H9 (cell line): ENCODE measurements around the gene TMEM131. TPM values are rescaled to one million over a fixed set of nuclear protein-coding genes. Genes with fewer than 3 reads are reported as not detected.

Source experiments
- DNase-seq: peaks from one replicate; pipeline ENCODE4 v3.0.0-alpha.2; 2017
- H2AFZ ChIP-seq: one replicate; pipeline ENCODE4 v1.6.1; 2013; ENCODE audit warnings: mild to moderate bottlenecking, low read length, control low read depth, moderate library complexity
- H2AK5ac ChIP-seq: 2 replicates; pipeline ENCODE4 v1.6.1; 2013; ENCODE audit warnings: low read length, control low read depth, mixed read lengths; ENCODE audit not compliant: insufficient read length
- H2BK120ac ChIP-seq: one replicate; pipeline ENCODE4 v1.6.1; 2013; ENCODE audit warnings: low read depth, mild to moderate bottlenecking, low read length, control low read depth, inconsistent platforms; ENCODE audit not compliant: poor library complexity, severe bottlenecking
- H2BK12ac ChIP-seq: 2 replicates; pipeline ENCODE4 v1.6.1; 2013; ENCODE audit warnings: low read length, control low read depth, mixed read lengths, low read depth; ENCODE audit not compliant: insufficient read length
- H2BK15ac ChIP-seq: 2 replicates; pipeline ENCODE4 v1.6.1; 2013; ENCODE audit warnings: low read depth, low read length, control low read depth
- H2BK20ac ChIP-seq: one replicate; pipeline ENCODE4 v1.6.1; 2013; ENCODE audit warnings: low read depth, mild to moderate bottlenecking, low read length, control low read depth, inconsistent platforms; ENCODE audit not compliant: poor library complexity, severe bottlenecking
- H2BK5ac ChIP-seq: 2 replicates; pipeline ENCODE4 v1.6.1; 2013; ENCODE audit warnings: low read length, control low read depth, mixed read lengths; ENCODE audit not compliant: insufficient read length
- H3K14ac ChIP-seq: 2 replicates; pipeline ENCODE4 v1.6.1; 2013; ENCODE audit warnings: low read length, control low read depth; ENCODE audit not compliant: insufficient read depth
- H3K18ac ChIP-seq: 2 replicates; pipeline ENCODE4 v1.6.1; 2013; ENCODE audit warnings: low read depth, mild to moderate bottlenecking, mixed read lengths, low read length, control low read depth; ENCODE audit not compliant: insufficient read length
- H3K23ac ChIP-seq: 2 replicates; pipeline ENCODE4 v1.6.1; 2013; ENCODE audit warnings: low read length, control low read depth, mixed read lengths, low read depth; ENCODE audit not compliant: insufficient read length
- H3K23me2 ChIP-seq: 2 replicates; pipeline ENCODE4 v1.6.1; 2013; ENCODE audit warnings: low read depth, mild to moderate bottlenecking, mixed read lengths, low read length, control low read depth; ENCODE audit not compliant: insufficient read length, poor library complexity, severe bottlenecking
- H3K27ac ChIP-seq: 2 replicates; pipeline ENCODE4 v1.5.1; 2013; ENCODE audit warnings: low read length, control low read depth, mixed read lengths, low read depth; ENCODE audit not compliant: insufficient read length
- H3K27me3 ChIP-seq: 2 replicates; pipeline ENCODE4 v1.6.1; 2013; ENCODE audit warnings: low read length, control low read depth, inconsistent platforms; ENCODE audit not compliant: insufficient read depth
- H3K4ac ChIP-seq: 2 replicates; pipeline ENCODE4 v1.6.1; 2013; ENCODE audit warnings: low read depth, mild to moderate bottlenecking, control low read depth, inconsistent platforms, low read length, moderate library complexity
- H3K4me1 ChIP-seq: 2 replicates; pipeline ENCODE4 v1.6.1; 2013; ENCODE audit warnings: low read length, control low read depth, inconsistent platforms; ENCODE audit not compliant: insufficient read depth
- H3K4me2 ChIP-seq: 2 replicates; pipeline ENCODE4 v1.6.1; 2013; ENCODE audit warnings: low read length, control low read depth, mixed read lengths; ENCODE audit not compliant: insufficient read length, insufficient read depth
- H3K56ac ChIP-seq: 2 replicates; pipeline ENCODE4 v1.6.1; 2013; ENCODE audit warnings: low read depth, mild to moderate bottlenecking, mixed read lengths, low read length, control low read depth; ENCODE audit not compliant: insufficient read length
- H3K79me1 ChIP-seq: 2 replicates; pipeline ENCODE4 v1.6.1; 2013; ENCODE audit warnings: low read depth, mild to moderate bottlenecking, moderate library complexity, low read length, control low read depth, inconsistent platforms; ENCODE audit not compliant: insufficient read depth, poor library complexity, severe bottlenecking
- H3K79me2 ChIP-seq: 2 replicates; pipeline ENCODE4 v1.6.1; 2013; ENCODE audit warnings: low read length, control low read depth, inconsistent platforms; ENCODE audit not compliant: insufficient read depth
- H3K9ac ChIP-seq: 2 replicates; pipeline ENCODE4 v1.6.1; 2013; ENCODE audit warnings: low read length, control low read depth, mixed read lengths; ENCODE audit not compliant: insufficient read length; ENCODE audit errors: extremely low read depth
- H3K9me3 ChIP-seq: one replicate; pipeline ENCODE4 v1.6.1; 2013; ENCODE audit warnings: low read depth, low read length, inconsistent platforms; ENCODE audit not compliant: control insufficient read depth
- H3T11ph ChIP-seq: one replicate; pipeline ENCODE4 v1.6.1; 2013; ENCODE audit warnings: mild to moderate bottlenecking, low read length, control low read depth, inconsistent platforms
- H4K20me1 ChIP-seq: one replicate; pipeline ENCODE4 v1.6.1; 2013; ENCODE audit not compliant: control insufficient read depth, insufficient read length, insufficient read depth
- H4K5ac ChIP-seq: 2 replicates; pipeline ENCODE4 v1.6.1; 2013; ENCODE audit warnings: low read depth, mild to moderate bottlenecking, mixed read lengths, low read length, control low read depth; ENCODE audit not compliant: insufficient read length
- H4K8ac ChIP-seq: replicated peaks from 2 replicates; pipeline ENCODE4 v1.6.1; 2013; ENCODE audit warnings: low read length, control low read depth, mixed read lengths, low read depth; ENCODE audit not compliant: insufficient read length
- H4K91ac ChIP-seq: 2 replicates; pipeline ENCODE4 v1.6.1; 2013; ENCODE audit warnings: low read depth, mild to moderate bottlenecking, moderate library complexity, mixed read lengths, low read length, control low read depth; ENCODE audit not compliant: insufficient read length
- H3K27ac Mint-ChIP-seq, 3 experiments: 2 replicates in 2 of 3; 3 replicates in 1 of 3; pipeline ENCODE4 v1.8.0; 2020 to 2021; ENCODE audit warnings: mixed read lengths in 3 of 3, mild to moderate bottlenecking in 1 of 3, moderate library complexity in 1 of 3
- H3K27me3 Mint-ChIP-seq: 2 replicates; pipeline ENCODE4 v1.8.0; 2021; ENCODE audit warnings: low read depth, mild to moderate bottlenecking, moderate library complexity, mixed read lengths
- H3K36me3 Mint-ChIP-seq, 3 experiments: 2 replicates in 2 of 3; 3 replicates in 1 of 3; pipeline ENCODE4 v1.8.0; 2020 to 2021; ENCODE audit warnings: low read depth in 3 of 3, mixed read lengths in 3 of 3; ENCODE audit not compliant: insufficient read depth in 1 of 3
- H3K4me1 Mint-ChIP-seq, 2 experiments: 2 replicates each; pipeline ENCODE4 v1.8.0; 2020; ENCODE audit warnings: mixed read lengths in 2 of 2
- H3K4me3 Mint-ChIP-seq, 2 experiments: 2 replicates in 1 of 2; 3 replicates in 1 of 2; pipeline ENCODE4 v1.8.0; 2020 to 2021; ENCODE audit warnings: mild to moderate bottlenecking in 2 of 2, mixed read lengths in 2 of 2, moderate library complexity in 1 of 2
- H3K9me3 Mint-ChIP-seq, 2 experiments: 2 replicates in 1 of 2; 3 replicates in 1 of 2; pipeline ENCODE4 v1.8.0; 2020; ENCODE audit warnings: mild to moderate bottlenecking in 2 of 2, mixed read lengths in 2 of 2, moderate library complexity in 1 of 2
- WGBS: extraction: QIAGEN DNeasy Blood & Tissue Kit; methylation state at CpG from one replicate; pipeline ENCODE4 v1.1.7; 2013; ENCODE audit warnings: missing lambda C conversion rate, low lambda C conversion rate, mixed read lengths; ENCODE audit not compliant: insufficient read length; ENCODE audit errors: extremely low coverage; 5-methylcytosine and 5-hydroxymethylcytosine counted together
- total RNA-seq: library from RNA; stranded (reverse); gene quantifications from 2 replicates; pipeline ENCODE4 v1.2.1, GENCODE V29; 2021
- TF ChIP-seq, protein P1 (sequence below): fragments of 200-600 bp; sonication (generic); conservative IDR thresholded peaks from 3 replicates; pipeline ENCODE4 v1.8.0; 2021; ENCODE audit warnings: antibody characterized with exemption, mild to moderate bottlenecking

The TMEM131 gene
- total RNA-seq, 1 experiment from 2014 or later, result 20.9 TPM

- Histone ChIP-seq H2BK12ac (no peak overlapping the region), H3K4ac (no peak overlapping the region), H3K56ac (no peak overlapping the region), H3K9ac (no peak overlapping the region), H3K18ac (no peak overlapping the region), H3K4me2 (no peak overlapping the region), H3K79me2 (no peaks in the 10 kb centered on the region), H2BK120ac (no peak overlapping the region), H4K20me1 (no peaks in the 10 kb centered on the region), H4K91ac (no peak overlapping the region), H2AFZ (no peak overlapping the region), H2BK5ac (no peak overlapping the region), H2BK15ac (no peak overlapping the region), H3K27me3 (no peaks in the 10 kb centered on the region), H3K79me1 (no peaks in the 10 kb centered on the region), H2AK5ac (no peak overlapping the region), H3K9me3 (no peaks in the 10 kb centered on the region), H3K14ac (no peak overlapping the region), H4K5ac (no peak overlapping the region), H3K4me1 (no peaks in the 10 kb centered on the region), H3K23me2 (no peaks in the 10 kb centered on the region), H4K8ac (no peak overlapping the region), H2BK20ac (no peak overlapping the region), H3K23ac (no peak overlapping the region), H3T11ph (no peak overlapping the region), H3K27ac (no peak overlapping the region)
- WGBS, result no CpG with 5 or more reads among the region's 7 CpGs
- H3K27me3 Mint-ChIP-seq, result no peaks in the 10 kb centered on the region
- no peaks in the 10 kb centered on the region for H3K4me1 Mint-ChIP-seq
- no peak for DNase-seq
- no peaks in the 10 kb centered on the region for H3K9me3 Mint-ChIP-seq
- TF ChIP-seq, protein P1, sequence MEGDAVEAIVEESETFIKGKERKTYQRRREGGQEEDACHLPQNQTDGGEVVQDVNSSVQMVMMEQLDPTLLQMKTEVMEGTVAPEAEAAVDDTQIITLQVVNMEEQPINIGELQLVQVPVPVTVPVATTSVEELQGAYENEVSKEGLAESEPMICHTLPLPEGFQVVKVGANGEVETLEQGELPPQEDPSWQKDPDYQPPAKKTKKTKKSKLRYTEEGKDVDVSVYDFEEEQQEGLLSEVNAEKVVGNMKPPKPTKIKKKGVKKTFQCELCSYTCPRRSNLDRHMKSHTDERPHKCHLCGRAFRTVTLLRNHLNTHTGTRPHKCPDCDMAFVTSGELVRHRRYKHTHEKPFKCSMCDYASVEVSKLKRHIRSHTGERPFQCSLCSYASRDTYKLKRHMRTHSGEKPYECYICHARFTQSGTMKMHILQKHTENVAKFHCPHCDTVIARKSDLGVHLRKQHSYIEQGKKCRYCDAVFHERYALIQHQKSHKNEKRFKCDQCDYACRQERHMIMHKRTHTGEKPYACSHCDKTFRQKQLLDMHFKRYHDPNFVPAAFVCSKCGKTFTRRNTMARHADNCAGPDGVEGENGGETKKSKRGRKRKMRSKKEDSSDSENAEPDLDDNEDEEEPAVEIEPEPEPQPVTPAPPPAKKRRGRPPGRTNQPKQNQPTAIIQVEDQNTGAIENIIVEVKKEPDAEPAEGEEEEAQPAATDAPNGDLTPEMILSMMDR, result no peak
- peaks cover 6 to 21% (median 16%) of the 10 kb centered on the region in 3 experiments; a peak in 6 of 7 replicates for H3K36me3 Mint-ChIP-seq
- H3K4me3 Mint-ChIP-seq, result no peak overlapping the region
- no peak overlapping the region for H3K27ac Mint-ChIP-seq
Measured at GRCh38 chr2:97788986-97789644, 206.6 kb downstream of the TMEM131 start.
